ENCODE results near the gene OR2Z1.

The OR2Z1 gene

GRCh38 chr19:8682472-8682871 lies 39.0 kb upstream of the OR2Z1 start:
- no peak for DNase-seq (ENCODE audit: low spot score)
- no peak for TF ChIP-seq CTCF (IDR thresholded peaks at IDR 0.05; ENCODE audit: extremely low read depth, missing control alignments)

DNA sequence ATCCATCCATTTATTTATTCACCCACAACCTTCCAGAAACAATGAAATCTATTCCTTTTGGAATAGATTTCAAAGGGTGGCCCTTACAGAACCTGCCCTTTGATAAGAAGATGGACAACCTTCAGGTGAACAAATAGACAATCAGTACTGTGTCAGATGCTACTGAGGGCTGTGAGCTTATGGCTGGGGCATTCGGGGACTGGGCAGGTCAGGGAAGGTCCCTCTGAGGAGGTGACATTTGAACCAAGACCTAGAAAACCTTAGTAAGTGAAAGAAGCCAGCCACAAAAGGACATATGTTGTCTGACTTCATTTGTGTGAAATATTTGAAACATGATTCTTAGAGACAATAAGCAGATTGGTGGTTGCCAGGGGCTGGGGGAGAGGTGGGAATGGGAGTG lies 38.5 kb upstream of the OR2Z1 start:
- TF ChIP-seq CTCF (IDR thresholded peaks at IDR 0.05; ENCODE audit: extremely low read depth, missing control alignments), result no peak
- DNase-seq (ENCODE audit: low spot score), result no peak

DNA sequence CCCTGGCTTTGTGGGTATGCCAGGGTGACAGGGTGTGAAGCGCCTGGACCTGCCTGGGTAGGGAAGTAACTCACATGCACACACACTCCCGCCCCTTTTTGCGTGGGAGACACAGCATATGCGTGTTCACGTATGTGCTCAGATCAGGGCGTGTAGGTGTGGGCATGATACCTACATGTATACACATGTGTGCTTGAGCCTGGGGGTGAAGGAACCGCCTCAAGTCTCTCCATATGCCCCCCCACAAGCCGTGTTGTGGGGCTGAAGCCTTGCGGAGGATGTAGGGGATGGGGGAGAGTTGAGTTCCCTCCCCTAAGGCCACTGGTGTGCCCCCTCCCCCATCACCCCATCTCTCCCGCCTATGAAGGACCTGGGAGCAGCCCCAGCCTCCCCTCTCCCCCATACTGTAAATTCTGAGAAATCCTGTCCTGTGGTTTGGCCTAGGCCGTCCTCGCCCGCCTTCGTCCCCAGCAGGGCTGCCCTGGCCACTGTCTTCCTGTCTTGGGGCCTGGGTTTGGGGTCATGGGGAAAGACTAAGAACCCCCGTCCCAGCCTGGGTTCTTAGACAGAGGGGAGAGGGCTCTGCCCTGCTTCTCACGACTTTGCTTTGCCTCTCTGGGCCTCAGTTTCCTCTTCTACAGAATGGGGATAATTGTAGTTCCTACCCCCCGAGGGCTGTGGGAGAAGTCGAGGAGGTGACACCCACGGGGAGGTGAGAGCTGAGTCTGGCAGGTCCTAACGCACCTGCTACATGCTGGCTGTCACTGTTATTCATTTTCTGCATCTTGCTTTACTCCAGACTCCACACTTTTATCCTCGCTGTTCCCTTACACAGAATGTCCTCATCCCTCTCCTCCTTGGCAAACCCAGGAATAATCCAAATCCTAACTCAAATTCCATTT lies 37.2 kb upstream of the OR2Z1 start:
- TF ChIP-seq CTCF (IDR thresholded peaks at IDR 0.05; ENCODE audit: extremely low read depth, missing control alignments), result no peak
- no peak for DNase-seq (ENCODE audit: low spot score)

DNA sequence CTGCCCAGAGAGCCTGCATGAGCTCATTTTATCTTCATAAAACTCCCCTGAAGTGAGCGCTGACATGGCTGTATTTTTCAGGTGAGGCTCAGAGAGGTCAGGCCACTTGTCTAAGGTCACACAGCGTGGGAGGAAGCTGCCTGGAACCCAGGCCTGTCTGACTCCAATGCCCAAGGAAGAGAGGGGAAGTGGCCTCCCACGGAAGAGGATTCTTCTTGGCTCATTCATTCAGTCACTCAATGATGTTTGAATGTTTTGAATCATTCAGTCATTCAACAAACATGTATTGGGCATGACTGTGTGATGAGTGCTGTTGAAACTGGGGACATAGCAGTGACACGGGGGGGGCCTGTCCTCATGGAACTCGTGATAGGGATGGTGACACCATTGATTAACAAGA lies 34.9 kb upstream of the OR2Z1 start:
- no peak for DNase-seq (ENCODE audit: low spot score)
- TF ChIP-seq CTCF (IDR thresholded peaks at IDR 0.05; ENCODE audit: extremely low read depth, missing control alignments), result no peak

- no peak for TF ChIP-seq CTCF (IDR thresholded peaks at IDR 0.05; ENCODE audit: extremely low read depth, missing control alignments)
- no peak for DNase-seq (ENCODE audit: low spot score)
Observed at GRCh38 chr19:8688930-8689329, 32.5 kb upstream of the OR2Z1 start.

DNA sequence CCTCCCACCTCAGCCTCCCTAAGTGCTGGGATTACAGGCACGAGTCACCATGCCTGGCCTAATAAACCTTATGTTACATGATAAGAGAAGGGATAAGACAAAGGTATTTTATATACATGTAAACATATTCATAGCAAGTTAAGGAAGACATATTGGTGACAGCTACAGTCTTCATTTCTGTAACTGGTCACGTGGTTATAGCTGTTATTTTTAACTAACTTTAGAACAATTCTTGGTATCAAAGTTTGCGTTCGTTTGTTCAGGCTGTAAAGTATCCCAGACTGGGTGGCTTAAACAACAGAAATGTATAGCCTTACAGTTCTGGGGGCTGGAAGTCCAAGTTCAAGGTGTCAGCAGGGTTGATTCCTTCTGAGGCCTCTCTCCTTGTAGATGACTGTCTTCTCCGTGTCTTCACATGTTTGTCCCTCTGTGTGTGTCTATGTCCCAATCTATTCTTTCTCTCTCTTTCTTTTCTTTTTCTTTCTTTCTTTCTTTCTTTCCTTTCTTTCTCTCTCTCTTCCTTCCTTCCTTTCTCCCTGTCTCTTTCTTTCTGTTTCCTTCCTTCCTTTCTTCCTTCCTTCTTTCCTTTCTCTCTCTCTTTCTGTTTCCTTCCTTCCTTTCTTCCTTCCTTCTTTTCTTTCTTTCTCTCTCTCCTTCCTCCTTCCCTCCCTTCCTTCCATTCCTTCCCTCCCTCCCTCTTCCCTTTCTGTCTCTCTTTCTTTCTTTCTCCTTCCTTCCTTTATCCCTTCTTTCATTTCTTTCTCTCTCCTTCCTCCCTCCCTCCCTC lies 30.5 kb upstream of the OR2Z1 start:
- TF ChIP-seq CTCF (IDR thresholded peaks at IDR 0.05; ENCODE audit: extremely low read depth, missing control alignments), result no peak
- DNase-seq (ENCODE audit: low spot score), result no peak

DNA sequence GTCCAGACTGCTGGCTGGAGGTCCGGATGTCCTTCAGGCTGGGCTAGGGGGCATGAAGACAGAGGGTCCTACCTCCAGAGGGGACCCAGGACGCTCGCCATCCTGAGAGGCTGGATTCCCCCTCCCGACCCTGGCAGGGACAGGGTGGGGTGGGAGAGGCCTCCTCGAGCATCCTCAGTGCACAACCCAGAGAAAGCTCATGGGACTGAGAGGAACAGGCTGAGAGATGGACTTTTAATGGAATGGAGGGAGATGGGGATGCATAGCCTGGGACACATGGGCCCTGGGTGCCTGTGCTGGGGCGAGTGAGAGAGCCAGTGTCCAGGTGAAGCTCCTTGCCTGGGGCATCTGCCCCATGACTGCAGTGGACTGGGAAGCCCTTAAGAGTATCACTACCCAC lies 25.9 kb upstream of the OR2Z1 start:
- TF ChIP-seq CTCF (IDR thresholded peaks at IDR 0.05; ENCODE audit: extremely low read depth, missing control alignments), result no peak
- no peak for DNase-seq (ENCODE audit: low spot score)

Measured in GM20000 (cell line).